AG09319 (cell line): ENCODE measurements around the gene AKAP7.

Source experiments
- DNase-seq: peaks from one replicate; pipeline ENCODE4 v3.0.0-alpha.2; 2010; ENCODE audit warnings: low read depth; ENCODE audit errors: extremely low read depth
- CTCF ChIP-seq: IDR thresholded peaks from 2 replicates; pipeline ENCODE4 v1.5.1; 2011; ENCODE audit warnings: low read depth, mild to moderate bottlenecking, inconsistent platforms, low read length, moderate library complexity

AKAP7 gene

GRCh38 chr6:131331151-131331550 lies 195.9 kb downstream of the AKAP7 start:
- no peak for TF ChIP-seq CTCF

GRCh38 chr6:131331873-131332781 lies 196.9 kb downstream of the AKAP7 start:
- no peak for TF ChIP-seq CTCF
- DNase-seq = no peak

More at GRCh38 chr6:131331151-131331550, 195.9 kb downstream of the AKAP7 start:
- DNase-seq = no peak
